Measurements from ENCODE around the gene NMNAT3. TPM values are rescaled to one million over a fixed set of nuclear protein-coding genes. Genes with fewer than 3 reads are reported as not detected.

The NMNAT3 gene
- total RNA-seq, 1 experiment from 2014 or later = 1.3 TPM

DNA sequence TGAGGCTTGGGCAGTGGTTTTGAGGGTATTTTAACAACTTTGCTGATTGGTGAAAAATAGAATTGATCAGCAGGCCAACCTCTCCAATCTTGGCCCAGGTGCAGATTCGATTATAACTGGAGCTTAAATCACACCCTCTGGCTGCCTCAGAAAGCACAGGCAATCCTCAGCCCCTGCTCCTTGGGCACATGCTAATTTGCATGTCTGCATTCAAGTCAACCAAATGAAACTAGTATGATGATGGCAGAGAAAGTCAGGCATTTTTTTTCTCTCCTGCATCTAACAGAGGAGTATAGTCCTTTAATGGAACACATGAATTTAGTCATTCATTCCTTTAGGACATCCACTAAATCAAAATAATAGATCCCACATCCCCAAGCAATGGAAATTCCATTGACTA, 16.8 kb upstream of the NMNAT3 start:
- H2AFZ ChIP-seq (ENCODE audit: low read length) = no peak overlapping the region
- H3K23me2 ChIP-seq (ENCODE audit: insufficient read length, low read depth, low read length, poor library complexity, severe bottlenecking) = no peaks in the 10 kb centered on the region
- no peak overlapping the region for H2BK20ac ChIP-seq (ENCODE audit: low read depth, low read length, poor library complexity, severe bottlenecking)
- no peaks in the 10 kb centered on the region for H3K79me1 ChIP-seq (ENCODE audit: insufficient read depth, low read depth, low read length, poor library complexity, severe bottlenecking)
- H3K27me3 Mint-ChIP-seq (ENCODE audit: low read depth) = peaks cover 3% of the 10 kb centered on the region; the same call in 1 of the 2 replicates
- no peaks in the 10 kb centered on the region for H3K79me2 ChIP-seq (ENCODE audit: insufficient read depth, low read length)
- DNase-seq = no peak
- H3K36me3 Mint-ChIP-seq (ENCODE audit: insufficient read depth in 1 of 3, low read depth in 3 of 3) = no peaks in the 10 kb centered on the region
- H2BK120ac ChIP-seq (ENCODE audit: low read depth, low read length, poor library complexity, severe bottlenecking) = no peak overlapping the region
- no peaks in the 10 kb centered on the region for H3K27me3 ChIP-seq (ENCODE audit: insufficient read depth, low read length)
- no peaks in the 10 kb centered on the region for H3K4me1 ChIP-seq (ENCODE audit: insufficient read depth, low read length)
- no peak overlapping the region for H3K27ac ChIP-seq (ENCODE audit: insufficient read length, low read depth, low read length)
- H4K5ac ChIP-seq (ENCODE audit: insufficient read length, low read depth, low read length) = no peak overlapping the region
- H3T11ph ChIP-seq (ENCODE audit: low read length) = no peak overlapping the region
- H3K4me1 Mint-ChIP-seq = peaks cover 2 to 9% of the 10 kb centered on the region in 2 experiments
- H3K9ac ChIP-seq (ENCODE audit: extremely low read depth, insufficient read length, low read length) = no peak overlapping the region
- no peak for TF ChIP-seq CTCF (conservative IDR thresholded peaks at IDR 0.05)
- H3K9me3 ChIP-seq (ENCODE audit: control insufficient read depth, low read depth, low read length) = no peaks in the 10 kb centered on the region
- no peak overlapping the region for H2BK12ac ChIP-seq (ENCODE audit: insufficient read length, low read depth, low read length)
- H3K4me3 Mint-ChIP-seq = no peak overlapping the region
- no peak overlapping the region for H4K8ac ChIP-seq (replicated peaks; ENCODE audit: insufficient read length, low read depth, low read length)
- H2BK5ac ChIP-seq (ENCODE audit: insufficient read length, low read length) = no peak overlapping the region
- no peak overlapping the region for H3K27ac Mint-ChIP-seq
- H2AK5ac ChIP-seq (ENCODE audit: insufficient read length, low read length) = no peak overlapping the region
- no peak overlapping the region for H3K4ac ChIP-seq (ENCODE audit: low read depth, low read length)
- WGBS (ENCODE audit: extremely low coverage, insufficient read length, low lambda C conversion rate) = no CpG with 5 or more reads among the region's 1 CpG
- no peak overlapping the region for H3K18ac ChIP-seq (ENCODE audit: insufficient read length, low read depth, low read length)
- H3K4me2 ChIP-seq (ENCODE audit: insufficient read depth, insufficient read length, low read length) = no peak overlapping the region
- no peak overlapping the region for H2BK15ac ChIP-seq (ENCODE audit: low read depth, low read length)
- H3K9me3 Mint-ChIP-seq = no peaks in the 10 kb centered on the region
- no peaks in the 10 kb centered on the region for H4K20me1 ChIP-seq (ENCODE audit: control insufficient read depth, insufficient read depth, insufficient read length)
- H4K91ac ChIP-seq (ENCODE audit: insufficient read length, low read depth, low read length) = no peak overlapping the region
- H3K56ac ChIP-seq (ENCODE audit: insufficient read length, low read depth, low read length) = no peak overlapping the region
- H3K23ac ChIP-seq (ENCODE audit: insufficient read length, low read depth, low read length) = no peak overlapping the region
- no peak overlapping the region for H3K14ac ChIP-seq (ENCODE audit: insufficient read depth, low read length)
